ENCODE data around the gene PKD1L1.

GRCh38 chr7:47772492-47772891 lies 175.8 kb downstream of the PKD1L1 start:
- TF ChIP-seq JUND (IDR thresholded peaks at IDR 0.05) (no peak), REST (IDR thresholded peaks at IDR 0.05; ENCODE audit: low read depth, low read length) (no peak), CTCF (IDR thresholded peaks at IDR 0.05) (no peak), EP300 (IDR thresholded peaks at IDR 0.05; ENCODE audit: borderline replicate concordance in 1 of 2, low read depth in 1 of 2, low read length in 1 of 2) (no peak)

Data from SK-N-SH (cell line).